Adipose tissue (tissue), 3 donors: ENCODE results near the gene PTPRA. TPM values are rescaled to one million over a fixed set of nuclear protein-coding genes. Genes with fewer than 3 reads are reported as not detected.

Experiments used
- H3K27ac ChIP-seq: one replicate; pipeline ENCODE4 v1.5.1; 2013; ENCODE audit warnings: low read depth, low read length
- WGBS, 3 donors: extraction: QIAGEN DNeasy Blood & Tissue Kit; methylation state at CpG; one replicate each; pipeline ENCODE4 v1.1.7; 2013; 5-methylcytosine and 5-hydroxymethylcytosine counted together
- polyA plus RNA-seq, 3 donors: library from polyadenylated mRNA; stranded (reverse); fragments of 200-250 nt; gene quantifications; one replicate each; pipeline ENCODE4 v1.2.3, GENCODE V29; 2013
- donor health status: healthy with polysubstance abuse.
- donor health status: Bipolar disorder and iron deficiency.
- donor health status: healthy.

Gene PTPRA
- polyA plus RNA-seq, 3 donors, result 15.7 to 31.1 (median 30.8) TPM

- H3K27ac ChIP-seq, result no peak overlapping the region
- WGBS, 3 donors, result 98 to 99% (median 98%) methylated on average over 2 of the region's 2 CpGs
Measured at GRCh38 chr20:2909953-2910352, 36.7 kb downstream of the PTPRA start.

- H3K27ac ChIP-seq, result no peak overlapping the region
Measured at GRCh38 chr20:2911200-2911599, 37.9 kb downstream of the PTPRA start.

- H3K27ac ChIP-seq, result no peak overlapping the region
Measured at GRCh38 chr20:2914160-2914559, 40.9 kb downstream of the PTPRA start.

- H3K27ac ChIP-seq, result no peak overlapping the region
Measured at GRCh38 chr20:2917266-2917665, 44.0 kb downstream of the PTPRA start.

- 58 to 89% (median 62%) methylated on average over 7 of the region's 7 CpGs for WGBS, 3 donors
- no peak overlapping the region for H3K27ac ChIP-seq
Measured at GRCh38 chr20:2918096-2919049, 45.1 kb downstream of the PTPRA start.

- WGBS, 3 donors, result 60 to 85% (median 77%) methylated on average over 2 of the region's 2 CpGs
- H3K27ac ChIP-seq, result no peak overlapping the region
Measured at GRCh38 chr20:2919518-2920245, 46.4 kb downstream of the PTPRA start.

GRCh38 chr20:2920473-2920872, 47.2 kb downstream of the PTPRA start:
- 89 to 100% (median 94%) methylated on average over 1 of the region's 1 CpG for WGBS, 3 donors
- H3K27ac ChIP-seq, result no peak overlapping the region

GRCh38 chr20:2921506-2921905, 48.2 kb downstream of the PTPRA start:
- H3K27ac ChIP-seq, result no peak overlapping the region
- 77 to 84% (median 83%) methylated on average over 4 of the region's 4 CpGs for WGBS, 3 donors

GRCh38 chr20:2922957-2923356, 49.7 kb downstream of the PTPRA start:
- no peak overlapping the region for H3K27ac ChIP-seq

- WGBS, 3 donors, result 67 to 82% (median 73%) methylated on average over 1 of the region's 1 CpG
- no peak overlapping the region for H3K27ac ChIP-seq
Measured at GRCh38 chr20:2930538-2930937, 57.3 kb downstream of the PTPRA start.

- no peak overlapping the region for H3K27ac ChIP-seq
Measured at GRCh38 chr20:2932498-2932897, 59.2 kb downstream of the PTPRA start.

GRCh38 chr20:2937902-2938301, 64.6 kb downstream of the PTPRA start:
- no peak overlapping the region for H3K27ac ChIP-seq
- 86 to 96% (median 88%) methylated on average over 5 of the region's 5 CpGs for WGBS, 3 donors

GRCh38 chr20:2942439-2942838, 69.2 kb downstream of the PTPRA start:
- no peak overlapping the region for H3K27ac ChIP-seq

GRCh38 chr20:2946988-2947961, 74.0 kb downstream of the PTPRA start:
- H3K27ac ChIP-seq, result no peak overlapping the region
- WGBS, 3 donors, result 52 to 55% (median 53%) methylated on average over 5 of the region's 5 CpGs

GRCh38 chr20:2948968-2949367, 75.7 kb downstream of the PTPRA start:
- WGBS, 3 donors, result 93 to 98% (median 97%) methylated on average over 1 of the region's 1 CpG
- no peak overlapping the region for H3K27ac ChIP-seq

GRCh38 chr20:2952766-2953165, 79.5 kb downstream of the PTPRA start:
- WGBS, 3 donors, result 63 to 94% (median 68%) methylated on average over 1 of the region's 1 CpG
- no peak overlapping the region for H3K27ac ChIP-seq

GRCh38 chr20:2955257-2955970, 82.1 kb downstream of the PTPRA start:
- H3K27ac ChIP-seq, result no peak overlapping the region

GRCh38 chr20:2956480-2956879, 83.2 kb downstream of the PTPRA start:
- H3K27ac ChIP-seq, result no peak overlapping the region
- 87 to 97% (median 95%) methylated on average over 2 of the region's 2 CpGs for WGBS, 3 donors
